ENCODE measurements around the gene BUD23. TPM values are rescaled to one million over a fixed set of nuclear protein-coding genes. Genes with fewer than 3 reads are reported as not detected.
"Not testable (repeated sequence)": the region's sequence is repeated elsewhere in the genome, so short reads cannot be mapped to it uniquely, and the experiment has no call there.

The BUD23 gene
- total RNA-seq, 2 experiments from 2014 or later = 117 to 124 TPM

DNA sequence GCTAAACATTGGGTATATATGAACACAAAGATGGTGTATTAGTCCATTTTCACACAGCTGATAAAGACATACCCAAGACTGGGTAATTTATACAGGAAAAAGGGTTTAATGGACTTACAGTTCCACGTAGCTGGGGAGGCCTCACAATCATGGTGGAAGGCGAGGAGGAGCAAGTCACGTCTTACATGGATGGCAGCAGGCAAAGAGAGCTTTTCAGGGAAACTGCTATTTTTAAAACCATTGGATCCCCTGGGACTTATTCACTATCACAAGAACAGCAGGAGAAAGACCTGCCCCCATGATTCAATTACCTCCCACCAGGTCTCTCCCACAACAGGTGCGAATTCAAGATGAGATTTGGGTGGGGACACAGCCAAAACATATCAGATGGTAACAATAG lies 28.1 kb upstream of the BUD23 start:
- DNase-seq, H3K9me3 Mint-ChIP-seq, H3K4me3 Mint-ChIP-seq, H3K4me1 Mint-ChIP-seq, H3K27ac Mint-ChIP-seq, H3K36me3 Mint-ChIP-seq: not testable (repeated sequence)
- H3K27me3 Mint-ChIP-seq = peaks cover 46% of the 10 kb centered on the region

DNA sequence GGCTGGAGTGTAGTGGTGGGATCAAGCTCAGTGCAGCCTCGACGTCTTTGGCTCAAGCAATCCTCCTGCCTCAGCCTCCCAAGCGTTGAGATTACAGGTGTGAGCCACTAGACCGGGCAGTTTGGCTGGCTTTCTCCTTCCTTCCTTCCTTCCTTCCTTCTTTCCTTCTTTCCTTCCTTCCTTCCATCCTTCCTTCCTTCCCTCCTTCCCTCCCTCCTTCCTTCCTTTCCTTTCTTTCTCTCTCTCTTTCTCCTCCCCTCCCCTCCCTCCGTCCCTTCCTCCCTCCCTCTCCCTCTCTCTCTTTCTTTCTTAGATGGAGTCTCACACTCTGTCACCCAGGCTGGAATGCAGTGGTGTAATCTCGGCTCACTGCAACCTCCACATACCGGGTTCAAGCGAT lies 23.4 kb upstream of the BUD23 start:
- H3K4me3 Mint-ChIP-seq = no peak overlapping the region
- H3K4me1 Mint-ChIP-seq = no peaks in the 10 kb centered on the region
- H3K27ac Mint-ChIP-seq = no peak overlapping the region
- peaks cover 2% of the 10 kb centered on the region for H3K36me3 Mint-ChIP-seq
- peaks cover 47% of the 10 kb centered on the region for H3K27me3 Mint-ChIP-seq
- DNase-seq = no peak
- peaks cover 4% of the 10 kb centered on the region for H3K9me3 Mint-ChIP-seq

DNA sequence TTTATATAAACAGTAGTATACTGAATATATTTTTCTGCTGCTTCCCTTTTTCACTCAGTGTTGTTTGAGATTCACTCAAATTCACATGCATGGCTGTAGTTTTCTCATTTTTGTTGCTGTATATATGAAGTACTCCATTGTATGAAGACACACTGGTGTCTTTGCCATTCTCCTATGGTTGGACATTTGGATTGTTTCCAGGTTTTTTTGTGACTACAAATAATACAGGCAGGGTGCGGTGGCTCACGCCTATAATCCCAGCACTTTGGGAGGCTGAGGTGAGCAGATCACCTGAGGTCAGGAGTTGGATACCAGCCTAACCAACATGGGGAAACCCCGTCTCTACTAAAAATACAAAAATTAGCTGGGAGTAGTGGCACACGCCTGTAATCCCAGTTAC lies 22.8 kb upstream of the BUD23 start:
- not testable (repeated sequence) for H3K27ac Mint-ChIP-seq, H3K4me3 Mint-ChIP-seq, H3K9me3 Mint-ChIP-seq

DNA sequence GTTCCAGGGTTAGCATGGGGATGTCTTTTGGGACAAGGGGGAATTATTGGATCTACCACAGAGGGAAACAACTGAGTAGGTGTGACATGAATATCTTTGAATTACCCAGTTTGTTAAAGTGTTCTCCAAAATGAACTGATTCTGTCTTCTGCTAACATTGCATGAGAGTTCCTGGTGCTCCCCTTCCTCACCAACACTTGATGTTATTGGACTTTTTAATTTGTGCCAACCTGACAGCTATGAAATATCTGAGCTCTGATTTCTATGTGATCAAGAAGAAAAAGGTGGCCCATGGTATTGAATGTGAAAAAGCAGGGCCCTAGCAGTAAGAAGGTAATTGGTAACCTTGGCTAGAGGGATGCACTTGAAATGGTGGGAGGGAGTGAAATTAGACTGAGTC lies 20.4 kb upstream of the BUD23 start:
- Mint-ChIP-seq H3K36me3 (peaks cover 2% of the 10 kb centered on the region), H3K27ac (no peak overlapping the region), H3K27me3 (peaks cover 62% of the 10 kb centered on the region), H3K9me3 (peaks cover 4% of the 10 kb centered on the region), H3K4me3 (no peak overlapping the region), H3K4me1 (no peaks in the 10 kb centered on the region)
- no peak for DNase-seq

More for the DNA sequence above, 22.8 kb upstream of the BUD23 start:
- H3K36me3 Mint-ChIP-seq, H3K4me1 Mint-ChIP-seq, DNase-seq: not testable (repeated sequence)
- H3K27me3 Mint-ChIP-seq = peaks cover 47% of the 10 kb centered on the region

DNA sequence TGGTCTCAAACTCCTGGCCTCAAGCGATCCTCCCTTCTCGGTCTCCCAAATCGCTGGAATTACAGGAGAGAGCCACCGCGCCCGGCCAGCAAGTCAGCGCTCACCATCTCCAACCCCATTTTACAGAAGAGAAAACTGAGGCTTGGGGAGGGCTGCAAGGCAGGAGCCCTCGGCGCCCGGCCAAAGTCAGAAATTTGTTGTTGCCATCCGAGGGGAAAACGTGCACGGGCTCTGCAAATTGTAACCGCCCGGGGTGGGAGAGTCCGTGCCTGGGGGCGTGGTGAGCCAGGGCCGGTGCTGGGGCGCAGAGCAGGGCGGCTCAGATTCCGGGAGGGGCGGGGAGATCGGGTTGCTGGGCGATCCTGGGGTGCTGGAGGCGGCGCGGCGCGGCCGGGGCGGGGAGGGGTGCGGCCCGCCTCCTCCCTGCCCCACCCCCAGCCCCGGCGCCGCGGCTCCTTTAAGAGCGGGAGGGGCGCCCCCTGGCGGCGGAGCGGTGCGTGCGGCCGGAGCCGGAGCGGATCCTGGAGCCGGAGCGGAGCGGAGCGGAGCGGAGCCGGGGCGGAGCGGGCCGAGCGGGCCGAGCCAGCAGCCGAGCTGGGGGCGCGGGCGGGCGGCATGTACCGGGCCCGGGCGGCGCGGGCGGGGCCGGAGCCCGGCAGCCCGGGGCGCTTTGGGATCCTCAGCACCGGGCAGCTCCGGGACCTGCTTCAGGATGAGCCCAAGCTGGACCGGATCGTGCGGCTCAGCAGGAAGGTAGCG lies 15.9 kb upstream of the BUD23 start, which contains the start of gene VPS37D:
Gene VPS37D (plus strand): TSS at position 488 of the 759 bp plus-strand sequence. CDS start 128 bp downstream, at position 616.
- H3K27me3 Mint-ChIP-seq = peaks cover 56% of the 10 kb centered on the region
- DNase-seq = peak; percentile 94
- H3K27ac Mint-ChIP-seq = no peak within 1 kb of the TSS
- H3K4me1 Mint-ChIP-seq = peaks cover 6% of the 10 kb centered on the region
- peak within 1 kb of the TSS; percentile 65 for H3K4me3 Mint-ChIP-seq
- peaks cover 4% of the 10 kb centered on the region for H3K9me3 Mint-ChIP-seq
- peaks cover 2% of the 10 kb centered on the region for H3K36me3 Mint-ChIP-seq

DNA sequence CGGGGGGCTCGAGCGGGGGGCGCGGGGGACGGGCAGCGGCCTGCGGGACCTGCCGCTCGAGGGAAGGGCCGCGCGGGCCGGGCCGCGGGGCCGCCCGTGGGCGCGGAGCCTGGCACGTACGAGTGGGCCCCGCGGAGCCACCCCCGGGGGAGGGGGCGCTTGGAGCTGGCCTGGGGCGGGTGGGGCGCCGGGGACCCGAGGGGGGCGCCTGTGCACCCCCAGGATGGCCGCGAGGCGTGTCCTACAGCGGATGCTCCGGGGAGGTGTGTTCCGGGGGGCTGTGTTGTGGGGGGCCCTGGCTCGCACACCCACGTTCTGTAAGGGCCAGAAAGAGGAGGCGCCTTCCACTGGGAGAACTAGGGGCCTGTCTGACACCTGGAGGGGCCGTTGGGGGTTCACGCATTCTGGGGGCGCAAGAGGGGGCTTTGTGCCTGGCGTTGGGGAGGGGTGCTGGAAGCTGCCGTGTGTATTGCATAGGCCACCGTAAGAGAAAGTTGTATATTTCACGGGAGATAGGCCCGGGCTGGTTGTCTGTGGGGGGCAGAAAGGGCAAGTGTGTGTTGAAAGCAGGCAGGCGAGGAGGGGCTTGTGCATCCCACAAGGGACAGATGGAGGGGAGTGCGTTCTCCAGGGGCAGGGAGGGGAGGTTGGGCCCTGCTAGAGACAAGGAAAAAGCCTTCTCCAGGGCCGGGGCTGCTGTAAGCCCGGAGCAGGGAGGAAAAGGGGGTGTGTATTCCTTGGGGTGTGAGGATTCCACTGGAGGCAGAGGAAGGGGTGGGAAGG lies 15.1 kb upstream of the BUD23 start:
- DNase-seq = no peak
- H3K27ac Mint-ChIP-seq = no peak overlapping the region
- H3K4me3 Mint-ChIP-seq = peak overlapping the region; percentile 65
- peaks cover under 1% of the 10 kb centered on the region for H3K36me3 Mint-ChIP-seq
- H3K9me3 Mint-ChIP-seq = peaks cover under 1% of the 10 kb centered on the region
- peaks cover 6% of the 10 kb centered on the region for H3K4me1 Mint-ChIP-seq
- H3K27me3 Mint-ChIP-seq = peaks cover 48% of the 10 kb centered on the region

DNA sequence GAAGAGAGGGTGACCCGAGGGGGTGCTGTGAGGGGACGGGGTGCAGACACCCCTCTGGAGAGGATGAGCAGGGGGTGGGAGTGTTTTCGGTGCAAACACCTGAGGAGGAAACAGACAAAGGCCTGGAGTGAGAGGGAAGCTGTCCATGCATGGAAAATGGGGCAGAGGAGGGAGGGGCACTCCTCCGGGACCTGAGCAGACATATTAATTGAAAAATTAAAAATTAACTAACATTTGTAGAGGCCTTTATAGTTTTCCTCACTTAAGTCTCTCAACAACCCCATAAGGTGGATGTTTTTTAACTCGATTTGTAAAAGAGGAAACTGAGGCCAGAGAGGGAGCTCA lies 14.5 kb upstream of the BUD23 start:
- Mint-ChIP-seq H3K4me3 (peak overlapping the region; percentile 65), H3K9me3 (no peaks in the 10 kb centered on the region), H3K27ac (no peak overlapping the region), H3K4me1 (peaks cover 6% of the 10 kb centered on the region), H3K27me3 (peaks cover 42% of the 10 kb centered on the region), H3K36me3 (no peaks in the 10 kb centered on the region)
- no peak for DNase-seq

DNA sequence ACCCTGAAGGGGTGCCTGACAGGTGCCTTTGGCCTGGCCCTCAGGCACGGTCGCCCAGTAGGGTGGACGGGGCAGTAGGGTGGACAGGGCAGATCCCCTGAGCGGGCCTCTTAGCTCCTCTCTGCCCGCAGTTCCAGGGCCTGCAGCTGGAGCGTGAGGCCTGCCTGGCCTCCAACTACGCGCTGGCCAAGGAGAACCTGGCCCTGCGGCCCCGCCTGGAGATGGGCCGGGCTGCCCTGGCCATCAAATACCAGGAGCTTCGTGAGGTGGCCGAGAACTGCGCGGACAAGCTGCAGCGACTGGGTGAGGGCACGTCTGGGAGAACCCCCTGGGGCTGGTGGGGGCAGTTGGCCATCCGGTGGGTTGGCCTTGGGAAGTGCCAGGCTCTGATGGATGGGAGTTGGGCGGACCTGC lies 14.1 kb upstream of the BUD23 start:
- DNase-seq = no peak
- Mint-ChIP-seq H3K27me3 (peaks cover 38% of the 10 kb centered on the region), H3K9me3 (no peaks in the 10 kb centered on the region), H3K27ac (no peak overlapping the region), H3K4me3 (no peak overlapping the region), H3K36me3 (no peaks in the 10 kb centered on the region), H3K4me1 (peaks cover 6% of the 10 kb centered on the region)

DNA sequence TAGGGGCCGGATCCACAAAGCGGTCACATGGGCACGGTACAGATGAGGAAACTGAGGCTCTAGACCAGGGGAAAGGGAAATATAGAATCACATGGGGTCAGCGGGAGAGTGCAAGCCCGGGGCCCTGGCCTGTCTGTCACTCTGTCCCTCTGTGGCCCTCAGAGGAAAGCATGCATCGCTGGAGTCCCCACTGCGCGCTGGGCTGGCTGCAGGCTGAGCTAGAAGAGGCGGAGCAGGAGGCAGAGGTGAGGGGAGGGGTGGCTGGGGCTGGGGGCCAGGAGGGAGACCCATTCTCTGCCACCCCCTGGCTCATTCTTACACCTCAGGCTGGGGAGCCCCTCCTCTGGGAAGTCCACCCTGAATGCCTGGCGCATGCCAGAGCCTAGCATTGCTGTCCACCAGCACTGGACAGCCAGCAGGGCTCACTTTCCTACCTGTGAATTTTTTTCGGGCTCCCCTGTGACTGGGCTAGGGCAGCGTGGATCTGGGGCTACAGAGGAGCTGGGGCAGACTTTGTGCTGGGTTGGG lies 13.5 kb upstream of the BUD23 start:
- Mint-ChIP-seq H3K27ac (no peak overlapping the region), H3K27me3 (peaks cover 32% of the 10 kb centered on the region), H3K36me3 (no peaks in the 10 kb centered on the region), H3K9me3 (no peaks in the 10 kb centered on the region), H3K4me3 (no peak overlapping the region), H3K4me1 (peaks cover 6% of the 10 kb centered on the region)
- no peak for DNase-seq

DNA sequence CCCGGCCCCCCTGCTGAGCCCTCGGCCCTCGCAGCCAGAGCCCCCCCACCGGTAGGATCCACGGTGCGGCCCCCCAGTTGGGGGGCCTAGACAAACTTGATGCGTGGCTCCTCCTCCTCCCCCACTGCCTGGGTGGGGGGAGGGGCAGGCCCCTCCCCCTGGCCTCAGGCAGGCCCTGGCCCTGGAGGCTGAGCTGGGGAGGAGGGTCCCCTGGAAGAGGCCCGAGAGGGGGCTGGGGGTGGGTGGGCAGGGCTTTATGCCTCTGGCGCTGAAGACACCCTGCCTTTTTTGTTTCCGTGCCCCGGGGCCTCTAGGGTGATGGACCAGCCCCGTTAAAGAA lies 12.1 kb upstream of the BUD23 start:
- H3K4me1 Mint-ChIP-seq = peaks cover 6% of the 10 kb centered on the region
- no peak overlapping the region for H3K4me3 Mint-ChIP-seq
- DNase-seq = no peak
- H3K27ac Mint-ChIP-seq = no peak overlapping the region
- peaks cover 20% of the 10 kb centered on the region for H3K27me3 Mint-ChIP-seq
- H3K9me3 Mint-ChIP-seq = no peaks in the 10 kb centered on the region
- no peaks in the 10 kb centered on the region for H3K36me3 Mint-ChIP-seq

DNA sequence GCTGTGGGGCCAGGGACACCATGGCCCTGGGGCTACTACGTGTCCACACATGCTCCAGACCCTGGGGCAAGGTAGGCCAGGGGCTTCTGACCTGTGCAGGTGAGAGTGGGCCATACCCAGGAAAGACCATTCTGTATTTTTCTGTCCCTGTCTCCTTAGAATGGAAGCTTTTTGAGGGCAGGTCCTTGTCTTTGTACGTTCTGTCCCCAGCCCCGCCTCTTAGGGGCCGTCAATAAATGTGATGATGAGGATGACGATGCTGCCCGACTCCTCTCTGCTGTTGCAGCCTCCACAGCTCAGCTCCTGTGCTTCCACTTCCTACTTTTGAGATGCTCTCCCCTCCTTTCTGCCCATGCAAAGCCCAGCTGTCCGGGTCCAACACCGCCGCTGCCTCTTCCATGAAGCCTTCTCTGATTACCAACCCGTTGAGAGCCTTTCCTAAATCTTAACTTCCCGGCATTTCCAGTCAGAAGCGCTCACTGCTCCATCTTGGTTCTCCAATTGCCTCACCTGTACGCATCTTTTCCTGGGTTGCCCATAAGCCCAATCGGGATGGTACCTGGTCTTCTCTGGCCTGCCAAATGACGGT lies 11.4 kb upstream of the BUD23 start:
- Mint-ChIP-seq H3K27ac (no peak overlapping the region), H3K4me3 (no peak overlapping the region), H3K36me3 (no peaks in the 10 kb centered on the region), H3K4me1 (peaks cover 6% of the 10 kb centered on the region), H3K27me3 (peaks cover 18% of the 10 kb centered on the region), H3K9me3 (no peaks in the 10 kb centered on the region)
- no peak for DNase-seq

DNA sequence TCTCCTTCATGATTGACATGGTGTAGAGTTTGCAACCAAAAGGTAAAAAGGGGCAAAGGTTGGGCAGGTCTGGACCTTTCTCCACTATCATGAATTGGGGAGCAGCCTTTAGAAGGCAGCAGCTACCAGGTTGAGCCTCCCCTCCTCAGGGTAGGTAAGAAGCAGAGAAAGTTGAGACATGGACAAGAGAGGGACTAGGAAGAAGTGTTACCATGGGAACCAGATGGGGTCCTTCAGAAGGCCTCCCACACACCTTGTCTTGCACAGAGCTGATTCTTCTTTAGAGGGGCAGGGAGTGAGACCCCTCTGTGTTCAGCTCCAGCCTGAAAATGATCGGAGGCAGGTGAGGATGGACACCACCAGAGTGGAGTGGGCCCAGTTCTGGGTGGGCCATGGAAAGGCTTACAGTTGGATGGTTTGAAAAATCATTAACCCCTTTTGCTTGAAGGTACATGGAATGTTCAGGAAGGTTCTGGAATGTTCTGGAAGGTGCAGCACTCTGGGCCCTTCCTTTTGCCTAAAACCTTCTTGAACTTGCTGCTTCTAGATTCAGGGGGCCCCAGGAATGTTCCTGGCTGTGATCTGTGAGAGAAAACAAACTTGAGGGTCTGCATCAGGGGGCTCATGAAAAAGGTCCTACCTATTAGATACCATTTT lies 8.8 kb upstream of the BUD23 start:
- H3K27me3 Mint-ChIP-seq = peaks cover 6% of the 10 kb centered on the region
- no peak overlapping the region for H3K4me3 Mint-ChIP-seq
- peaks cover 6% of the 10 kb centered on the region for H3K4me1 Mint-ChIP-seq
- no peak for DNase-seq
- no peaks in the 10 kb centered on the region for H3K9me3 Mint-ChIP-seq
- peaks cover 18% of the 10 kb centered on the region for H3K36me3 Mint-ChIP-seq
- H3K27ac Mint-ChIP-seq = no peak overlapping the region

DNA sequence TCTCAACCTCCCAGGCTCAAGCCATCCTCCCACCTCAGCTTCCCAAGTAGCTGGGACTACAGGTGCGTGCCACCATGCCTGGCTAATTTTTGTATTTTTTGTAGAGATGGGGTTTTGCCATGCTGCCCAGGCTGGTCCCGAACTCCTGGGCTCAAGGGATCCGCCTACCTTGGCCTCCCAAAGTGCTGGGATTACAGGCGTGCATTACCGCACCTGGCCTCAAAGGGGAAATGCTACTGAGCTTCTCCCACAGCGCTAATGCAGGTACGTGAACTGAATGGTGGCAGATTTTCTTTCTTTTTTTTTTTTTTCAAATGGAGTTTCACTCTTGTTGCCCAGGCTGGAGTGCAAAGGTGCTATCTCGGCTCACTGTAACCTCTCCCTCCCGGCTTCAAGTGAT lies 7.3 kb upstream of the BUD23 start:
- H3K4me3 Mint-ChIP-seq, H3K27ac Mint-ChIP-seq, H3K9me3 Mint-ChIP-seq, DNase-seq, H3K27me3 Mint-ChIP-seq: not testable (repeated sequence)
- Mint-ChIP-seq H3K36me3 (peaks cover 22% of the 10 kb centered on the region), H3K4me1 (peaks cover 20% of the 10 kb centered on the region)

DNA sequence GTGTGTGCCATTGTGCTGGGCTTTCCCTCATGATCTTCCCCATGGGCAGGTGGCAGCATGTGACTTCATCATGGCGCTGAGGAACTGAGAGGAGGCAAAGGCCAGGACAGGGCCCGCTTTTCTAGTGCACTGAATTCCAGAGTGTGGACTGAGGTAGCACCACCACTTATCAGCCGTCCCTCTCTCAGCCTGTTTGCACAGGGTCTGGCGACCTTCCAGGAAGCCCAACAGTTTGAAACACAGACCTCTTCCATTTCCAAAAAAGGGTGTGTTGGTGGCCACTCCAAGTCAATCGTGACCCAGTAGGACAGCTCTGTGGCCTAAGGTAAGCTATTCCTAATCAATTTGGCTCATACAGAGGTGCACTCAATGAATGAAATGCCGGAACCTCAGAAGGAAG lies 4.5 kb upstream of the BUD23 start:
- Mint-ChIP-seq H3K4me3 (no peak overlapping the region), H3K36me3 (peaks cover 32% of the 10 kb centered on the region), H3K27me3 (no peaks in the 10 kb centered on the region), H3K9me3 (no peaks in the 10 kb centered on the region), H3K27ac (no peak overlapping the region), H3K4me1 (peaks cover 32% of the 10 kb centered on the region)
- no peak for DNase-seq

DNA sequence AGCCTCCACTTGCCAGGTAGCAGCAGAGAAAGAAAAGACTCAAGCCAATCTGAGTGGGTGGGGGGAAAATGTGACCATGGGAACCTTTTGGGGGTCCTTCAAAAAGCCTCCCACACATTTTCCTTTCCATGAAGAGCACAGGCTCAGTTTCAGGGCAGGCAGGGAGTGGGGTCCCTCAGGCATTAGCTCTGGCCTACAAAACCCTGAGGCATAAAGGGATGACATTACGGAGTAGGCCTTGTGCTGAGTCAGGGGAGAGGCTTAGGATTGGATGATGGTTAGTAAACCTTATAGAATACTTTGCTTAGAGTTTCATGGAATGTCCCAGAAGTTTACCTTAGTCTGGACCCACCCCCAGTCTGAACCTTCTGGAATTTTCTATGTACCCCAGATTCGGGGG lies 3.7 kb upstream of the BUD23 start:
- no peaks in the 10 kb centered on the region for H3K27me3 Mint-ChIP-seq
- DNase-seq = no peak
- no peak overlapping the region for H3K4me3 Mint-ChIP-seq
- peak overlapping the region; percentile 16 for H3K27ac Mint-ChIP-seq
- no peaks in the 10 kb centered on the region for H3K9me3 Mint-ChIP-seq
- H3K4me1 Mint-ChIP-seq = peaks cover 32% of the 10 kb centered on the region
- H3K36me3 Mint-ChIP-seq = peaks cover 32% of the 10 kb centered on the region

All from activated naive CD8-positive, alpha-beta T cell treated with anti-CD3 and anti-CD28 coated beads for 36 hours (primary cell).